ENCODE results near the gene IFIT1B.

The IFIT1B gene

GRCh38 chr10:89413398-89413912, 35.6 kb downstream of the IFIT1B start:
- no peak for DNase-seq (ENCODE audit: low read depth)

GRCh38 chr10:89414146-89414878, 36.5 kb downstream of the IFIT1B start, which contains the start of gene IFIT5:
IFIT5 (plus strand) TSS chr10:89414568; CDS start chr10:89414799, 231 bp downstream.
- DNase-seq (ENCODE audit: low read depth) = peak; percentile 64

- DNase-seq (ENCODE audit: low read depth) = no peak
Measured at GRCh38 chr10:89414879-89415821, 37.3 kb downstream of the IFIT1B start.

- DNase-seq (ENCODE audit: low read depth) = no peak
Measured at GRCh38 chr10:89416465-89416864, 38.6 kb downstream of the IFIT1B start.

GRCh38 chr10:89419548-89419947, 41.7 kb downstream of the IFIT1B start:
- peak; percentile 34 for DNase-seq (ENCODE audit: low read depth)

- DNase-seq (ENCODE audit: low read depth) = no peak
Measured at GRCh38 chr10:89421018-89421476, 43.2 kb downstream of the IFIT1B start.

GRCh38 chr10:89425000-89425399, 47.1 kb downstream of the IFIT1B start:
- DNase-seq (ENCODE audit: low read depth) = no peak

- DNase-seq (ENCODE audit: low read depth) = peak; percentile 62
Measured at GRCh38 chr10:89426230-89426868, 48.5 kb downstream of the IFIT1B start.

GRCh38 chr10:89427629-89428028, 49.8 kb downstream of the IFIT1B start:
- peak; percentile 68 for DNase-seq (ENCODE audit: low read depth)

GRCh38 chr10:89428877-89429276, 51.0 kb downstream of the IFIT1B start:
- no peak for DNase-seq (ENCODE audit: low read depth)

- peak; percentile 81 for DNase-seq (ENCODE audit: low read depth)
Measured at GRCh38 chr10:89431977-89432376, 54.1 kb downstream of the IFIT1B start.

Data from amniotic epithelial cell (primary cell).